Choroid plexus epithelial cell (primary cell): Measurements from ENCODE around the gene MIEN1.
"Not testable (repeated sequence)": the region's sequence is repeated elsewhere in the genome, so short reads cannot be mapped to it uniquely, and the experiment has no call there.

Source experiments
- DNase-seq: peaks from one replicate; pipeline ENCODE4 v3.0.0-alpha.2; 2010; ENCODE audit warnings: low read depth
- H3K4me3 ChIP-seq: 2 replicates; pipeline ENCODE4 v1.5.1; 2011; ENCODE audit warnings: low read depth, mild to moderate bottlenecking, control low read depth, low read length, moderate library complexity
- CTCF ChIP-seq: conservative IDR thresholded peaks from 2 replicates; pipeline ENCODE4 v1.5.1; 2011; ENCODE audit warnings: low read depth, mild to moderate bottlenecking, control low read depth, inconsistent platforms, low read length, moderate library complexity

The MIEN1 gene

GRCh38 chr17:39772415-39772814, 42.1 kb upstream of the MIEN1 start:
- H3K4me3 ChIP-seq, result no peak overlapping the region
- no peak for TF ChIP-seq CTCF
- DNase-seq, result no peak

GRCh38 chr17:39769974-39770587, 39.7 kb upstream of the MIEN1 start:
- no peak overlapping the region for H3K4me3 ChIP-seq
- no peak for TF ChIP-seq CTCF
- DNase-seq, result no peak

GRCh38 chr17:39767147-39767546, 36.8 kb upstream of the MIEN1 start:
- no peak for DNase-seq
- H3K4me3 ChIP-seq, result no peak overlapping the region
- TF ChIP-seq CTCF, result no peak

- TF ChIP-seq CTCF, result no peak
- no peak overlapping the region for H3K4me3 ChIP-seq
- no peak for DNase-seq
These were observed 35.4 kb upstream of the MIEN1 start for GRCh38 chr17:39765766-39766165.

- no peak overlapping the region for H3K4me3 ChIP-seq
- DNase-seq, result no peak
- no peak for TF ChIP-seq CTCF
These were observed 34.8 kb upstream of the MIEN1 start for GRCh38 chr17:39765175-39765574.

- not testable (repeated sequence) for H3K4me3 ChIP-seq, DNase-seq
These were observed 33.8 kb upstream of the MIEN1 start for GRCh38 chr17:39764171-39764570.

- DNase-seq, result no peak
- H3K4me3 ChIP-seq, result no peak overlapping the region
- no peak for TF ChIP-seq CTCF
These were observed 32.9 kb upstream of the MIEN1 start for GRCh38 chr17:39763051-39763820.
